ENCODE results near the gene SLC35G3.
"Not testable (repeated sequence)": the region's sequence is repeated elsewhere in the genome, so short reads cannot be mapped to it uniquely, and the experiment has no call there.

DNA sequence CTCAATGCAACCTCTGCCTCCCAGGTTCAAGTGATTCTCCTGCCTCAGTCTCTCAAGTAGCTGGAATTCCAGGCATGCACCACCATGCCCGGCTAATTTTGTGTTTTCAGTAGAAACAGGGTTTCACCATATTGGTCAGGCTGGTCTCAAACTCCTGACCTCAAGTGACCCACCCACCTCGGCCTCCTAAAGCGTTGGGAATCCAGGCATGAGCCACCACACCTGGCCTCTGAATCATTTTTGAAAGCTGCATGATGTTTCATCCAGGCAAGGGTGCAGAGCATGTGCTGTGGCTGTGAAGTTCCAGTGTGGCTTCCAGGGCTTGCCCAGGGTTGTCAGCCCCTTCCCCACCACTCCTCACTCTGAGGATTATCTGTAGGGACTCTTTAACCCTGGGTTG lies 21.9 kb downstream of the SLC35G3 start:
- TF ChIP-seq EZH2phosphoT487 (conservative IDR thresholded peaks at IDR 0.05; ENCODE audit: low read length) = not testable (repeated sequence)
- TF ChIP-seq, protein P1, sequence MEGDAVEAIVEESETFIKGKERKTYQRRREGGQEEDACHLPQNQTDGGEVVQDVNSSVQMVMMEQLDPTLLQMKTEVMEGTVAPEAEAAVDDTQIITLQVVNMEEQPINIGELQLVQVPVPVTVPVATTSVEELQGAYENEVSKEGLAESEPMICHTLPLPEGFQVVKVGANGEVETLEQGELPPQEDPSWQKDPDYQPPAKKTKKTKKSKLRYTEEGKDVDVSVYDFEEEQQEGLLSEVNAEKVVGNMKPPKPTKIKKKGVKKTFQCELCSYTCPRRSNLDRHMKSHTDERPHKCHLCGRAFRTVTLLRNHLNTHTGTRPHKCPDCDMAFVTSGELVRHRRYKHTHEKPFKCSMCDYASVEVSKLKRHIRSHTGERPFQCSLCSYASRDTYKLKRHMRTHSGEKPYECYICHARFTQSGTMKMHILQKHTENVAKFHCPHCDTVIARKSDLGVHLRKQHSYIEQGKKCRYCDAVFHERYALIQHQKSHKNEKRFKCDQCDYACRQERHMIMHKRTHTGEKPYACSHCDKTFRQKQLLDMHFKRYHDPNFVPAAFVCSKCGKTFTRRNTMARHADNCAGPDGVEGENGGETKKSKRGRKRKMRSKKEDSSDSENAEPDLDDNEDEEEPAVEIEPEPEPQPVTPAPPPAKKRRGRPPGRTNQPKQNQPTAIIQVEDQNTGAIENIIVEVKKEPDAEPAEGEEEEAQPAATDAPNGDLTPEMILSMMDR (IDR thresholded peaks at IDR 0.05; ENCODE audit: insufficient read depth, low read length, poor library complexity, severe bottlenecking) = not testable (repeated sequence)
